Epithelial cell of esophagus (primary cell): ENCODE results near the gene SH3BP5.

ENCODE experiments used
- DNase-seq: peaks from one replicate; pipeline ENCODE4 v3.0.0; 2010; ENCODE audit warnings: low read depth
- H3K4me3 ChIP-seq: 2 replicates; pipeline ENCODE4 v1.5.1; 2011; ENCODE audit warnings: mild to moderate bottlenecking, low read length, control low read depth
- CTCF ChIP-seq: IDR thresholded peaks from 2 replicates; pipeline ENCODE4 v1.5.1; 2011; ENCODE audit warnings: low read depth, mild to moderate bottlenecking, low read length, control low read depth, inconsistent platforms; ENCODE audit not compliant: insufficient read depth; ENCODE audit errors: missing control alignments

SH3BP5 gene

GRCh38 chr3:15279205-15279604 is 53.2 kb downstream of the SH3BP5 start:
- no peak for TF ChIP-seq CTCF
- no peak for DNase-seq
- H3K4me3 ChIP-seq = no peak overlapping the region

DNA sequence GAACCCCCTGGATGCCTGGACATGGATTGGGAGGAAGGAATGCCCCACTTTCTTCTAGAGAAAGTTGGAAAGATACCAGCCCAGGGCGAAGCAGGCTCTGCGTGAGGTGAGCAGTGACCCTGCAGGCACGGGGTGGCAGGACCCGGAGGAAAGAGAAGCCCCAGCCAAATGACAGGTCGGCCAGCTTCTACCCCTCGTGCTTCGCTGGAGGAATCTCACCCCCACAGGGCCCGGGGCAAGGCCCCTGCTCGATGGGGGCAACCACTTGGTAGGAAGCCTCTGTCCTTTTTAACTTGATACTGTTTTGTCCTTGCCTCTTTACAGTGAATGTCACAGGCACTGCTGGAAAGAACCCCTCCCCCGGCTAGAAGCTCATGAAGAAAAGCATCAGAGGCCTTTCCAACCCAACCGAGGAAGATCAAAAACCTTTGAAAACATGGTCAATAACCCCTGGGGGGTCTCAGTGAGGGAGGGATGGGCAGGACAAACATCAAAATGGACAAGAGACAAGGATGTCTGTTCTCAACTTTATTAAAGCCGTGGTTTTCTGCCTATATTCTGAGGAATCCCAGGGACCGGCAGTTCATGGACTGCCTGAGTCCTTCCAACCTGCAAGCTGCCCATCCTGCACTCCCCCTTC is 54.4 kb downstream of the SH3BP5 start:
- DNase-seq = no peak
- H3K4me3 ChIP-seq = no peak overlapping the region
- TF ChIP-seq CTCF = no peak

GRCh38 chr3:15276028-15276724 is 56.2 kb downstream of the SH3BP5 start:
- DNase-seq = no peak
- H3K4me3 ChIP-seq = no peak overlapping the region
- TF ChIP-seq CTCF = no peak

DNA sequence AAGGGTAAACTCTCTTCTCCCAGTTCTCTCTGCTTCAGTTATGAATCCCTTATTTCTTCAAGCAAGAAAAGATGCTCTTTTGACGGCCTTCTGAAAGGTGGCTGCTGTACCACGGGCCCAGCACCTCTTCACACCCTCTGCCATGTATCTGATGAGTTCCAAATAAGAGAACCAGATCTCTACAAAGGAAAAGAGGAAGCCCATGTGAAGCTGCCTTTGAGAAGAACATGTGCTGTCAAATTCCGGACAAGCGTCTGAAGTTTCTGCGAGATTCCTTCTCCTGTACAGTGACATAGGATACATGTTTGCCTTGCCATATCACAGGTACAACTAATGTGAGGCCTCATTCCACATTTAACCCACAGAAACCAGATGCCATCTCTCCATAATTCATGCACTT is 59.2 kb downstream of the SH3BP5 start:
- no peak overlapping the region for H3K4me3 ChIP-seq
- DNase-seq = no peak
- no peak for TF ChIP-seq CTCF

DNA sequence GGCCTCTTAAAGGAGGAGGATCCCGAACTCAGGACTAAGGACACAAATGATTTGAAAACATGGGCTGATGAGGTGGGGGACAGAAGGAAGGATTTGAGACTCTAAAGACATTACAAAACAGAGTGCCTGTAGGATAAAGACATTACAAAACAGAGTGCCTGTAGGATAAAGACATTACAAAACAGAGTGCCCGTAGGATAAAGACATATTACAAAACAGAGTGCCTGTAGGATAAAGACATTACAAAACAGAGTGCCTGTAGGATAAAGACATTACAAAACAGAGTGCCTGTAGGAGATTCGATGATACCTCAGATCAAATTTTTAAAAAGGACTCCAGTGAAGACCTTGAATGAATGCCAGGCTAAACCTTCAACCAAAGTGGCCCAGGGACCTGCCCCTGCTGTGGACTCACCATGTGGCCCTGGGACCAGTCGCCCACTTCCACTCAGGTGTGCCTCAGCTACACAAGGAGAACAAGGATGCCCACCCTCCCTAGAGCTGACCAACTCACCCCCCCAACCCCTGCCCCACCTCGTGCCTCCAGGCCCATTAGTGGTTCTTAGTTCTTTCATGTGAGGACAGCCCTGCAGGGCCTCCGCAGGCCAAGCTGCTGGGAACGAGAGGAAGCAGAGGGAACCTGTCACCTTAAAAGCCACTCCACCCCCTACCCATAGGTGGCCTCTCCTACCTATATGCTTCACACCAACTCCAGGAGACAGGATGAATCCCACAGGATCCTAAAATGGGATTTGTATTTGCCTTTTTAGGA is 59.8 kb downstream of the SH3BP5 start:
- H3K4me3 ChIP-seq = no peak overlapping the region
- no peak for TF ChIP-seq CTCF
- DNase-seq = no peak

DNA sequence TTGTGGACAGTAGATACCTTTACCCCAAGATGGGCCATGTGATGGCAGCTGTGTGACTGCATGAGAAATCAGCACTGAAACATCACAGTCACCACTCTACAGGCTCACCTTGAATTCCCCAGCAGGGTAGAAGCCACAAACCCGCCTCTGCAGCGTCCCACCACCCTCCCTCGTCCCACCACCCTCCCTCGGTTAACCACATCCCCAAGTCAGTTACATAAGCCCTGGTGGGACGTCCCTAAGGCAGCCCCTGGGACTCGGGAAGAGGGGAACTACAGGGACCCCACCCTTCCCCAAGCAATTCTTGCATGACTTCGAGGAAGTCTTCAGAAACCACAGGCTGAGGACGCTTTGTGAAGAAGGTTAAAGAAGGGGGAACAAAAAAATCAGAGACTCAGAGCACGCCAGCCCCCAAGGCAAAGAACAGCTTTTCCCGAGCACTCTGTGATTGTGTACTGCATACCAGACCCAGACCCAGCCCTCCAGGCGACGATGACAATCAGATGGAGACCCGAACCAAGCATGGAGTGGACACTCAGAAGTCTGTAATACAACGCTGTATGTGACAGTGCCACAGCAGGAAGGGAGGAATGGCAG is 60.5 kb downstream of the SH3BP5 start:
- TF ChIP-seq CTCF = no peak
- H3K4me3 ChIP-seq = no peak overlapping the region
- no peak for DNase-seq
